HCT116 (cell line): ENCODE data around the gene SARS1.

Experiments
- CTCF ChIP-seq, 3 experiments: fragments of 200-600 bp in 1 of 3; sonication (generic) in 1 of 3; IDR thresholded peaks in 2 of 3; conservative IDR thresholded peaks in 1 of 3; 2 replicates each; pipeline ENCODE4 v1.5.1; 2012 to 2017; ENCODE audit warnings: low read depth in 2 of 3, low read length in 2 of 3, antibody characterized with exemption in 1 of 3, borderline replicate concordance in 1 of 3, control low read depth in 1 of 3, mild to moderate bottlenecking in 1 of 3, mixed read lengths in 1 of 3, mixed run types in 1 of 3, moderate library complexity in 1 of 3; ENCODE audit not compliant: insufficient read depth in 1 of 3
- POLR2A ChIP-seq: IDR thresholded peaks from 2 replicates; pipeline ENCODE4 v1.7.0; 2011; ENCODE audit warnings: borderline replicate concordance; ENCODE audit not compliant: insufficient read depth, insufficient read length; ENCODE audit errors: extremely low read depth
- POLR2AphosphoS5 ChIP-seq: IDR thresholded peaks from 2 replicates; pipeline ENCODE4 v1.6.1; 2011; ENCODE audit warnings: mild to moderate bottlenecking, low read depth, low read length, moderate library complexity
- TF ChIP-seq, protein P1 (sequence below): IDR thresholded peaks from 2 replicates; pipeline ENCODE4 v1.6.1; 2012

DNA sequence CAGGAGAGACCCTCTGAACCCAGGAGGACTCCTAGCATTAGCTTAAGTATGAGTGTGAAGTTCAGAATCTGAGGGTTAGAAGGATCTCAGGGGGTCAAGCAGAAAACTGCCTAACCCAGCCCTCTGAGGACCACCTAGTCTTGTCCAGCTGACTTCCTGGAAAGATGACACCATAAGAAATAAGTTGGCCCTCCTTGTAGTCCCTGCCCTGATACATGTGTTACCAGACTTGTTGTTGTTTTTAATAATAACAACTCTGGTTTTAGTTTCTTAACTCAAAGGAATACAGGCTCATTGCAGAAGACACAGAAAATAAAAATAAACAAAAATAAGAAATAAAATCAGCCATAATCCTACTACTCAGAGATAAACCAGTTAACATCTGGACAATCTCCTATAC, 21.8 kb upstream of the SARS1 start:
- TF ChIP-seq CTCF (IDR thresholded peaks at IDR 0.05 in 2 of 3, conservative IDR thresholded peaks at IDR 0.05 in 1 of 3; ENCODE audit: borderline replicate concordance in 1 of 3, insufficient read depth in 1 of 3, low read depth in 2 of 3, low read length in 2 of 3) = no peak
- no peak for TF ChIP-seq POLR2AphosphoS5
- TF ChIP-seq, protein P1, sequence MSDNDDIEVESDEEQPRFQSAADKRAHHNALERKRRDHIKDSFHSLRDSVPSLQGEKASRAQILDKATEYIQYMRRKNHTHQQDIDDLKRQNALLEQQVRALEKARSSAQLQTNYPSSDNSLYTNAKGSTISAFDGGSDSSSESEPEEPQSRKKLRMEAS = no peak
- TF ChIP-seq POLR2A = no peak
